AG04449 (cell line): ENCODE results near the gene SPHK2.

ENCODE experiments used
- CTCF ChIA-PET: fragments of 350-600 bp; formaldehyde crosslinking; extraction: SDS; loops from one replicate; lab custom pipeline; 2021; ENCODE audit warnings: antibody characterized with exemption; lab: Yijun Ruan, JAX
- POLR2A ChIA-PET: fragments of 400-600, 350-600 bp; formaldehyde crosslinking; extraction: SDS; loops from one replicate; lab custom pipeline; 2020; ENCODE audit warnings: antibody characterized with exemption, inconsistent platforms; lab: Yijun Ruan, JAX
- DNase-seq: peaks from one replicate; pipeline ENCODE4 v3.0.0-alpha.2; 2010; ENCODE audit warnings: low read depth, low spot score
- H3K4me3 ChIP-seq: 2 replicates; pipeline ENCODE4 v1.5.1; 2011; ENCODE audit warnings: low read depth, mild to moderate bottlenecking, control low read depth, low read length
- CTCF ChIP-seq: IDR thresholded peaks from one replicate; pipeline ENCODE4 v1.5.1; 2011; ENCODE audit warnings: mild to moderate bottlenecking, moderate library complexity, low read length, control low read depth, inconsistent platforms; ENCODE audit not compliant: insufficient read depth; ENCODE audit errors: missing control alignments

Gene SPHK2

GRCh38 chr19:48627201-48627864 lies 8.0 kb downstream of the SPHK2 start:
- no peak overlapping the region for H3K4me3 ChIP-seq
- TF ChIP-seq CTCF, result no peak
- ChIA-PET CTCF (no interaction called here), POLR2A (no interaction called here)
- DNase-seq, result no peak

GRCh38 chr19:48627865-48628314 lies 8.6 kb downstream of the SPHK2 start:
- ChIA-PET CTCF (no interaction called here), POLR2A (interaction anchor here (0.8 kb wide), 1 partner anchor 9 kb away, joined by 4 read pairs; the partner anchor contains the start of genes RPL18 and SPHK2)
- DNase-seq, result no peak
- no peak for TF ChIP-seq CTCF
- H3K4me3 ChIP-seq, result no peak overlapping the region

- no peak overlapping the region for H3K4me3 ChIP-seq
- DNase-seq, result no peak
- no peak for TF ChIP-seq CTCF
- CTCF ChIA-PET, result no interaction called here
- POLR2A ChIA-PET, result interaction anchor here (0.8 kb wide), 1 partner anchor 9 kb away, joined by 4 read pairs; the partner anchor contains the start of genes RPL18 and SPHK2
Measured at GRCh38 chr19:48628486-48629296, 9.4 kb downstream of the SPHK2 start.

- H3K4me3 ChIP-seq, result no peak overlapping the region
- TF ChIP-seq CTCF, result no peak
- CTCF ChIA-PET, result no interaction called here
- POLR2A ChIA-PET, result no interaction called here
- no peak for DNase-seq
Measured at GRCh38 chr19:48629297-48629598, 9.9 kb downstream of the SPHK2 start.

GRCh38 chr19:48629599-48630295 lies 10.4 kb downstream of the SPHK2 start:
- DNase-seq, result no peak
- ChIA-PET CTCF (interaction anchor here (0.6 kb wide), 1 partner anchor 228 kb away, joined by 3 read pairs; no protein-coding TSS in a partner anchor), POLR2A (interaction anchor here (3.5 kb wide), 1 partner anchor 10 kb away, joined by 12 read pairs; the partner anchor contains the start of genes RPL18 and SPHK2)
- TF ChIP-seq CTCF, result no peak
- H3K4me3 ChIP-seq, result no peak overlapping the region
